HG02852 (cell line): ENCODE data around the gene LRBA.
"Not testable (repeated sequence)": the region's sequence is repeated elsewhere in the genome, so short reads cannot be mapped to it uniquely, and the experiment has no call there.

ENCODE experiments used
- ATAC-seq: cut with Tn5 transposase; IDR thresholded peaks from one replicate; pipeline ENCODE4 v1.9.1; 2021; ENCODE audit warnings: mild to moderate bottlenecking, moderate library complexity; ENCODE audit not compliant: unreplicated experiment

Gene LRBA

DNA sequence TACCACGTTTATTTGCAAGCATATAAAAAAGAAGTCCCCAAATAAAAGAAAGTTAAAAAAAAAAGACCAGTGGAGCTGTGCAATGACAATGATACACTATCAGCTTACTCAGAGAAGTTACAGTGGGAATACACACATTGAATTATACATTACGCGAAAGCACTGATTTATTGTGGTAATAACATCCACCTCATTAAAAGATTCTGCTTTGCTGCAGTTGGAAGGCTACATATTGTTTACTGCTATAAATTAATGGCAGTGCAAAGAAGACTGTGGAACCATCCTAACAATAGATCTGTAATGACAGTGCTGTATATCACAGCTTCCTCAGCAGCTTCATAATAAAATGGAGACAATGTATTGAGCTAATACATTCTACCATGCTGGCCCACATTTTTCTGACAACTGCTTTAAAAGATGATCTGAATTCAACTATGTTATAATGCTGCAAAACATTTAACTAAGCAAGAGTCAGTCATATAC lies 575.6 kb downstream of the LRBA start:
- no peak for ATAC-seq

DNA sequence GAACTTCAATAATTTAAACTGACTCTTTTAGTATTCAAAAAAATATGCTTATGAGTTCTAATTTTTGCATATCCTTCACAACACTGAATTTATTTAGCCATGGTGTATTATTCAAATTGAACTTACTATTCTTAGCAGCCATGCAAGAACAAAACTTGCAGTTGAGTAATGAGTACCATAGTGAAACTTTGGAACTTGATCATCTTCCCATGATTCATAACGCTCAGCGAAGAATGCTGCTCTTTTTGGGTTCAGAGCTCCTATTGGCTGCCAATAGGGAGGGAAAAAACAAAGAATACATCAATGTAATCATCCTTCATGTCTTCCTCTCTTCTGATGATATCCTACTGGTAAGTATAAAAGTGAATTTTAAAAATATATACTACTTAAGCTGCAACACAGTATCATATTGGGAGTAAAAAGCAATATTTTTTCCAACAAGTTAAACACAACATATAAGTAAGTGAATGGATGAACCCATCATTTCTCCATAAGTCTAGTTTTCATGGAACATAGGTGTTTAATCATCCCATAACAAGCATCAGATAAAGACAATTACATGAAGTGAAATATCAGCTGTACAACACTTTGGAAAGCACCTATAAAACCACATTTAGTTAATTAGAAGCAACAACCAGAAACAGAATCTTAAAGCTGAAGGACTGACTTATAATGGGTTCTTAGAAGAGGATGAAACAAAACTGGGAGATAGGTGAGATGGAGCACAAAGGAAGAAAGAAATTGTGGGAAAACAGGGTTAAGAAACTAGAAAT lies 578.3 kb downstream of the LRBA start:
- peak; percentile 55 for ATAC-seq

DNA sequence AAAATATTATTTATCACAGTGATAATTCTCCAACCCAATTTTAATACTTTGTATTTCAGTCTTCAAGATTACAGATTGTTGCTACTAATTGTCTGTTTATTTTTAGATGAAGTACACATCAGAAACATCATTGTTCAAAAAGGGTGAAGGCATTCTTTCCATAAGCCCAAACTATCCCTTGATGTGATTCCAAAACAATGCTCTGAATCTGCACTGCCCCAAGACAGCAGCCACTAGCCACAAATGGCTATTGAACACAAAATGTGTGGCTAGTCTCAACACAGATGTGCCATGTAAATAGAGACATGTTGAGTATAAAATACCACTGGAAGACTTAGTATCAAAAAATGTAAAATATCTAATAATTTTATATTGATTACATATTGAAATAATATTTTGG lies 583.9 kb downstream of the LRBA start:
- ATAC-seq: no peak

DNA sequence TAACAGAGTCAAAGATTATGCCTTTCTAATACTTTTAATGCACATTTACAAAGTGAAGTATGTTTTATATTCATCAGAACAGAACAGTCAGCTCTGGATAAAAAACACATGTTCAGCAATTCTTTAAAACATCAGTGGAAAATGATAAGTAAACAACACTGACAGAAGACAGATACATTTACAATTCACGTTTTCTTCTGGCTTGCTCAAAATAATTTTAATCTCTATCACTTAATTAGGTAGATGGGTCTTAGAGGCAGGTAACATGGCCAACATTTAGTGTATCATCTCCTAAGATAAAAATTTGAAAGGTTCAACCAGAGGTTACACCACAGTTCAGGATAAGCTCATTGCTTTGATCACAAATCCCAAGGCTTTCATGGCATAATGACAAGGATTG lies 589.9 kb downstream of the LRBA start:
- no peak for ATAC-seq

DNA sequence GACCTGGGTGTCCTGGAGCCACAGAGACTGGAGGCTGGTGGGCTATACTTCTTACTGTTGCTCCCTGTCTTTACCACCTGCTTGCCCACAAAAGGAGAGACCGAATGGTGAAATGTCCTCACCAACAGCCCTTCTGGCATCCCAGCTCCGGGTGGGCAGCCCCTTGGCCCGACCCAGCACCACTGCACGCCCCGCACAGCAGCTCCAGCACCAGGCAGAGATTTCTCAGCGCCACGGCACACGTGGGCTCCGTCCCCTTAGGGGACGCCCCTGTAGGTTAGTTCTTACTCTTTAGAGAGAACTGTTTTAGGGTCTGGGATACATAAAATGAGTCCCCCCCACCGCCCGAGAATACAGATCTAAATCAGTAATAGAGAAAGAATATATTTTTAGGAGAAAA lies 591.6 kb downstream of the LRBA start:
- no peak for ATAC-seq

DNA sequence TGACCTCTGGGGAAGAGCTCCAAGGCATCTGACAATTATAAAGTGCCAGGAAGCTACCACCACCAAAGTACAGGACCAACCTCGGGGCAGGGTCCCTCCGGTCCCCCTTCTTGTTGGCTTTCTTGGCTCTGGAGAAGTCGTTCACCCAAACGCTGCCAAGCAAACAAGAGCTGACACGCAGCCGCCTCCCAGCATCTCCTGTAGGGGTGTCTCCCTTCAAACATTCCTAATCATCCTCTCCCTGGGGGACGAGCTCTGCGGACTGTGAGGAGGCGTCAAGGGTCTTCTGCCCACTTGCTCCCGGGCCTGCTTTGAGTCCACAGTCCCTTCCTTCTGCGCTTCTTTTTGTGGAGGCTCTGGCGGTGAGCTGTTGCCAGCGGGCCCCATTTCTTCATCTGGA lies 592.0 kb downstream of the LRBA start:
- no peak for ATAC-seq

DNA sequence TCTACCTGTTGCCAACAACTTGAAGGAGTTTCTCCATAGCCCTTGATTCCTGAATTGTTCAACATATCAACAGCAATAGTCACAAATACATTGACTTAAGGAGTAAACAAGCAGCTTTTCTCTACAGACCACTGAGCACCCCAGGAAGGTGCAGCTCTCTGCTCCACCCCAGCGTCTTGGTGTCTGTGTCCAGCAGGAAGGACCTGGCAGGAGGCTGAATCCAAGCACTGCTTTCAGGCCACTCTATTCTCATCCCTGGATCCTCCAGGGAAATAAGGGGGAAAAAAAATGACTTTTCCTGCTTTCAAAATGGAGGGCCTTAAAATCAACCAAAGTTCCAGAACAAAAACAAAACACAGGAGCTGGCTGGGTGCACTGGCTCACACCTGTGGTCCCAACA lies 593.5 kb downstream of the LRBA start:
- ATAC-seq: no peak

DNA sequence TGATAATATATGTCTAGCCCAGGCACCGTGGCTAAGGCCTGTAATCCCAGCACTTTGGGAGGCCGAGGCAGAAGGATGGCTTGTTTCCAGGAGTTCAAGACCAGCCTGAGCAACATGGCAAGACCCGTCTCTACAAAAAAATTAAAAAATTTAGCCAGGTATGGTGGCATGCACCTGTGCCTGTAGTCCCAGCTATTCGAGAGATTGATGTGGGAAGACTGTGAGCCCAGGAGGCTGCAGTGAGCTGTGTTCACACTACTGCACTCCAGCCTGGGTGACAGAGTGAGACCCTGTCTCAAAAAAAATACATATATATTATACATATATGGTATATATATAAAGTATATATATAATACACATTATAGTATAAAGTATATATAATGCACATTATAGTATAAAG lies 595.1 kb downstream of the LRBA start:
- ATAC-seq: no peak

DNA sequence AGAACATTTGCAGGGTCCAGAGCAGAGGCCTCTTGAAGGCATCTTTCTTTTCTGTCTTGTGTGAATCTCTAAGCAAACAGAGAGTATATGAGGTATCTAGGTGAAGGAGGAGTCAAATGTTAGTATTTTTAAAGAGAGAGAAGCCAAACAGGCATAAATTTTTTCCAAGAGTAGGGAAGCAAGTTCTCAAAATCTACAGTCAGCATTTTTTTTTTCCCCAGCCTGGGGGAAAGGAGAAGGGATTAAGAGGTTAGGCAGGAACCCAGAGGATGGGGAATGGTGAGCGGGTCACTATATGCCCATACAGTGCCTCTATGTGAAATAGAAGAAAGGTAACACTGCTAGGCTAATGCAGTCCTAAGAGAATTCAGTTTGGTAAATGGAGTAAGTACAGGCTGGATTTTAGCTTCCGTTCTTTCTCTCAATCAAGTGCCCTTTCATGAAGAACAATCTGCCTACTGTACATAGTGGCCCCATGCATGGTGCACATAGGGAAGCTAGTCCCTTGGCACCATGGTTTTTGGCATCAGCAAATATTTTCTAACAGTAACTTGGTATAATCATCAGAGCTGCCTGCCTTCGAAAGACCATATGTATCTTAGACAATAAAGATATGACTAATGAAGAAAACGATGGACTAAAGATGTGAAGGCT lies 596.2 kb downstream of the LRBA start:
- no peak for ATAC-seq

DNA sequence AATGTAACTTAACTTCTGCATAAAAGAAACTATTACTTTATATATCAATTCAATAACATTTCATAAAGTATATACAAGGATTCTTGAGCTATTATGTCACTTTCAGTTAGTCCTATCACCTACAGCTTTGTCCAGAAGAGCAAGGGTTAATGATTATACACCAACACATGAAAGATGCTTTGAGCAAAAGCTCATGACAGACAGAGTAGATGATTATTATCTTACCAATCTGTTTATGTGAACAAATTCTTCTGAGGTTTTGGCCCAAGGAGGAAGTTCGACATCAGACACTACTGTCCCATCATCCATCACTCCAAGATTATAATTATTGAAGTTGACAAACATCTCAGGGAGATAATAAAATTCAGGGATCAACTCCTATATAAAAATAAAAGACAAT lies 599.9 kb downstream of the LRBA start:
- no peak for ATAC-seq

DNA sequence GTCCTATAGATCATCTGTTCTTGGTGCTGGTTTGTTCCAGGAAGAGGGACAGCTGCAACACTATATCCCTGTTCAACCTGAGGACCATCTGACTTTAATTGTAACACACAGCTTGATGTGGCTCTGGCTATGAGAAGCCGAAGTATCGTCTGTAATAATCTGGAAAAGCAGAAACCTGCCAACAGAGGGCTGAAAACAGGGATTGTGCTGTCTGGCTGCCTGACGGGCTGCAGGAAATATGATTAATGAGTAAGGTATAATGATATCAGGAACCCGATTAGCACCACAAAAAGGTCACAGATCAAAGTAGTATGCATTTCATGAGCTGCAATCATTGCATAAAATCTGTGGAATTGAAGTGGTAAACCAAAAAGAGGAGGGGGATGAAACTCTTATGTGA lies 603.6 kb downstream of the LRBA start:
- ATAC-seq: no peak

DNA sequence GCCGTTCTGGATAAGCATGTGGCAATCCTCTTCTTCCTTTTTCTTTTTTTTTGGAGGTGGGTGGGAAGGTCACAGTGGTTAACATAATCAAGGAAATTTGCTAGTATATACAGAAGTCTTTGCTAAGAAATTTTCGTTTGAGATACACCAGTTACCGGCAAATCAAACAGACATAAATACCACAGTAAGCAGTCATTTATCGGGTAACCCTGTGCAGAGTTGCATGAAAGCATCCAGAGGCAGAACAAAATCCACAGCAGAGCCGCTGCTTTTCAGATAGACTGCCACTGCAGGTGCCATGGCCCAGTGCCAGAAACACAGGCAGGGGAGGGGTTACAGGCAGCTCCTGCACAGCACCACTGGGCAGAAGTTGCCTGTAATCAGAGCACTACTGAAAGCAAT lies 612.2 kb downstream of the LRBA start:
- ATAC-seq: no peak

DNA sequence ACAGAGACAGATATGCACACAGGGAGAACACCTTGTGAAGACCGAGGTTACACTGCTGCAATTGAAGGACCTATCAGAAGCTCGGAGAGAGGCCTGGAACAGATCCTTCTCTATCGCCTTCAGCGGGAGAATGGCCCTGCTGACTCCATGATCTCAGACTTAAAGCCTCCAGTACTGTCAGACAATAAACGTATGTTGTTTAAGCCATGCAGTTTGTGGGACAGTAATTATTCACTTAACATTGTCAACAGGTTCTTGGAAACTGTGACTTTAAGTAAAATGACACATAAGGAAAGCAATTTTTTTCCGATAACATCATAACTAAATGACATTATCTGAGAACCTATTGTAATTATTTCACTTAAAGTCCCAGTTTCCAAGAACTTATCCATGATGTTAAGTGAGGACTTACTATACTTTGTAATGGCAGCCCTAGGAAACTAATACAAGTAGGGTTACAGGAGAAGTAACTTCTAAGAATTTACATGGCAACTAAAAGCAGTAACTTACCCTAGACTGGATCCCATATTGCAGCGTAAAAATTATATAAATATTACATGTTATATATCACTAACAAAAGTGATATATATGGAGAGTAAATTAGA lies 613.9 kb downstream of the LRBA start:
- ATAC-seq: no peak

DNA sequence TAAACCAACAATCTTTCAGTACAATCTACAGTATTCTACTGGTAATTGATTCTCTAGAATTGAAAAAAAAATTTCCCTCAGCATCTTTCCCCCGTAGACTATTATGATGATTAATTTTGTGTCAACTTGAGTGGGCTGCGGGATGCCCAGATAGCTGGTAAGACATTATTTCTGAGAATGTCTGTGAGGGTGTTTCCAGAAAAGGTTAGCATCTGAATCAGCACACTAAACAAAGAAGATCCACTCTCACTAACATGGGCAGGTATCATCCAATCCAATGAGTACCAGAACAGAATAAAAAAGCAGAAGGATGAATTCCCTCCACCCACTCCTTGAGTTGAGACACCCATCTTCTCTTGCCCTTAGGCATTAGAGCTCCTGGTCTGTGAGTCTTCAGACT lies 619.2 kb downstream of the LRBA start:
- ATAC-seq: no peak

DNA sequence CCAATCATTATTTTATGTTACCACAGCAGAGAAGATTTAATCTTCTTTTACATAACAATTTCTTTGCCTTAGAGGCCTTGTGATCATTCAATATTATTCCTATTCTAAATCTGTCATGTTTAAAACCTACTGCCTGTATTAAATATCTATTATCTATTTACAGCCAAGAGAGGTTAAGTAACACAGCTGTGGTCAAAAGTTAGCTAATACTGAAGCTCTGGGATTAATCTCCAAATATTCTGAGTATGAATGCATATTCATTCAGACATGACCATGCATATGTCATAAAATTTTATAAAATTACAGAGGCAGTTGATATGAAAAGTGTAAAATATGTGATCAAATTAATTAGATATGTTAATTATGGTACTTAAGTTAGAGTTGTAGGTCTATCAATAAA lies 621.0 kb downstream of the LRBA start:
- no peak for ATAC-seq

DNA sequence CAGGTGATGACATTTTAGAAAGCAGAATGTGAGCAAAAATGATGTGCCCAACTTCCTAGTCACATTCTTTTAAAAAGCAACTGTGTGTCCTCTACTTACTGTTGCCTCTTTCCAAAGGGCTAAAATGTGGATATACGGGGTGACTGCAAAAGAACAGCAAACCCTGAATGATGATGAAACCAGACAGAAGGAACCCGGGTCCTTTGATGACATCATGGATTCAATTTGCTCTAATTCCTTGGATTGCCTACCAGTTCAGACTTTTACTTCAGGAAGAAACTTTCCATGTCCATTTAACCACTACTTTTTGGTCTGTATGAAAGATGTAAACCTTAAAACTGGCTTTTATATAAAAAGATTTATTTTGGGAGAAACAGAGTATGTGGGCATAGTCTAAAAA lies 624.0 kb downstream of the LRBA start:
- ATAC-seq: no peak

DNA sequence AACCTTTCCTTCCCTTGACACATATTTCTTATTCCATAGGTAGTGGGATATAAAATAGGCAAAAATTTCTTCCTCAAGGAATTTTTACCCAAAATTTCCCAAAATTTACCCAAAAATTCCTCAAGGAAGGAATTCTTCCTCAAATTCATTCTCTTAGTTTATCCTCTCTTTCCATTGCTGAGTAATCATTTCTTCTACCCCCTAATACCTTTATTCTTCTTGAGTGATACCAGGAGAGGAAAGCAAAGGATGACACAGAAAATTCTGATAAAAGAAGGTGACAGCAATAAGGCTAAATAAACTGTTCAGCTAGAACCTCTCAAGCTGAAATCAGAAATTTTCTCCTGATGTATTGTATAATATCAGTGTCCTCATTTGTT lies 624.6 kb downstream of the LRBA start:
- ATAC-seq: no peak

DNA sequence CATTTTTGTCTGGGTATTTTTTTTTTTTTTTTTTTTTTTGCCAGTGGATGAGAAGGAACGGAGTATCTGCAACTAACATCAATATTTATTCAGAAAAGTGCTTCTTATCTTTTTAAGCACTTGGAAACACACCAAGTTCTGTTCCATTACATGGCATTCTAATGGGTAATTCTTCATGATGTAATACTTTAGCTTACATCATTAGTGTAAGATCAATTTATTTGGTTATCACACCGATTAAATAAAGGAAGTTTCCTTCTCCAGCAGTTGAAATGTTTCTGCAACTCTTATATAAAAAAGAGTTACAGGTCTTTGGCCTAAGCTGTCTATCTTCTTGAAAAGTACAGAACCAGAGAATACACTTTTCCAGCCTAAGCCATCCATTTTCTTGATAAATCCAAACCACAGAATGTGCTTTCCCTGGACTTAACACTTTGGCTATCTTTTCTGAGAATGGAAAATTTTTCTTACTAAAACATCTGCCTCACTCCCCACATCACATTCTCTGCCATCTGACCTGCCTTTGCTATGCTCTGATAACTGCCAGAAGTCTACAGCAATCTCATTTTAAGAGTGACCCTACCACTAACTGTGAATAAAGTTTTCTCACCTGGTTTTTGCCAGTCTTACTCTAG lies 625.1 kb downstream of the LRBA start:
- no peak for ATAC-seq

DNA sequence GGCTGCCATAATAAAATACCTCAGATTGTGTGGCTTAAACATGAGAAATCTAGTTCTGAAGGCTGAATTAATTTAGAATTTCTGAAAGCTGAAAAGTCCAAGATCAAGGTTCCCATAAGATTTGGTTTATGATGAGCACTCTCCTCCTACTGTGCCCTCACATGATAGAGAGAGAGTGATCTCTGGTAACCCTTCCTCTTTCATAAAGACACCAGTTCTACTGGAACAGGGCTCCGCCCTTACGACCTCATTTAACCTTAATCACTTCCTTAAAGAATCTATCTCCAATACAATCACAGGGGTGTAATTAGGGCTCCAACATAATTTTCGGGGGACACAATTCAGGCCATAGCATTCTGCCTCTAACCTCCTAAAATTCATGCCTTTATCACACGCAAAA lies 627.1 kb downstream of the LRBA start:
- no peak for ATAC-seq

DNA sequence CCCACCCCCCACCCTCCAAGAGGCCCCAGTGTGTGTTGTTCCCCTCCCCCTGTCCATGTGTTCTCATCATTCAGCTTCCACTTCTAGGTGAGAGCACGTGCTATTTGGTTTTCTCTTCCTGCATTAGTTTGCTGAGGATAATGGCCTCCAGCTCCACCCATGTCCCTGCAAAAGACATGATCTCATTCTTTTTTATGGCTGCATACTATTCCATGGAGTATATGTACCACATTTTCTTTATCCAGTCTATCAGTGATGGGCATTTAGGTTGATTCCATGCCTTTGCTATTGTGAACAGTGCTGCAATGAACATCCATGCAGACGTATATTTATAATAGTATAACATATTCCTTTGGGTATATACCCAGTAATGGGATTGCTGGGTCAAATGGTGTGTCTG lies 628.7 kb downstream of the LRBA start:
- ATAC-seq: not testable (repeated sequence)

DNA sequence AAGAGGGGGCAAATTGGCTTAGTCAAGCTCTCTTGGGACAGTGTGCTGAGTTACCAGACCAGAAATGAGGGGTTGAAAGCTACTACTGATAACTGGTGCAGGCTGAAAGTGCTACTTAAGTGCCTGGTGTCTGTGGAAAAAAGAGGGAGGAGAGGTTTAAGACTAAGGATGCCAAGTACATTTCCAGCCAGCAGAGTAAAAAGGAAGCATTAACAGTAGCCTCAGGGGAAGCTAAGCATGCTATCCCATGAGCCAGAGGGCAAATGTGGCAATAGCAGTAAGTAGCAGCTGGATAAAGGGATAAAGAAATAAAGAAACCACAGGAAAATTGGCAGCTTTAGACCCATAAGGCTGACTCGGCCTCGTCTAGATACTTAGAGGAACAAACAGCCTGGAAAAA lies 629.5 kb downstream of the LRBA start:
- no peak for ATAC-seq

DNA sequence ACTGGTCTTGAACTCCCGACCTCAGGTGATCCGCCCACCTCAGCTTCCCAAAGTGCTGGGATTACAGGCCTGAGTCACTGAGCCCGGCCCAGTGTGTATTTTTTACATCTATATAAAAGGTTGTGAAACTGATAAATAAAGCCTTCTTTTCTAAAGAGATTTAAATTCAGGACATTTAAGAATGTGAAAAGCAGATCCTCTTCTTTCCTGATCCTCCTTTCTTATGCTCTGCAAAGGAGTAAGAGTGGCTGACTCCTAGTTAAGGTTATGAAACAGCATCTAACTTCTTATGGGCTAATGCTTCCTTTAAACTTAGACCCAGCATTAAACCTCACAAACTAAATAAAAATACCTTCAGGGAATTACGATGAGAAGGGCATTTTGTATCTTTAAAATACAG lies 630.8 kb downstream of the LRBA start:
- no peak for ATAC-seq
